Measurements from ENCODE around the gene CSGALNACT2. TPM values are rescaled to one million over a fixed set of nuclear protein-coding genes. Genes with fewer than 3 reads are reported as not detected.

The CSGALNACT2 gene
- total and polyA plus RNA-seq, 10 of the 15 experiments (the other 5 are each of a cell fraction or from before 2014, with no cell fraction given), result 2.5 to 12.6 (median 8.7) TPM

DNA sequence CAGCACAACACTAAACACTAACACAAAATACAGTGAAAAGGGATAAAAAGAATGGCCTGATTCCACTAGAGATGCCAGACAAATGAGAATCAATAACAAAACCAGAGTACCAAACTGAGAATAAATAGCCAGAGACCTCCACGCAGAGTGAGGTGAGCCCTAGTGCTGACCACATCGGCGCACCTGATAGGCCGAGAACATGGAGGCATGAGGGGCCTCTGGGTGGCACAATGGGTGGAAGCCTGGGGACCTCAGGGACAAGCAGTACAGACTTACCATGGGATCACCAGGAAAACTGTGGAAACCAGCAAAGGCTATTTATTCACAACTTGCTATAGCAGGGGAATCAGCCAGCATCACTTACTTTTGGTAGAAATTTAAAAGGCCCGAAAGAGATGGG lies 1.8 kb upstream of the CSGALNACT2 start (continued):
- TF ChIP-seq, protein P1, sequence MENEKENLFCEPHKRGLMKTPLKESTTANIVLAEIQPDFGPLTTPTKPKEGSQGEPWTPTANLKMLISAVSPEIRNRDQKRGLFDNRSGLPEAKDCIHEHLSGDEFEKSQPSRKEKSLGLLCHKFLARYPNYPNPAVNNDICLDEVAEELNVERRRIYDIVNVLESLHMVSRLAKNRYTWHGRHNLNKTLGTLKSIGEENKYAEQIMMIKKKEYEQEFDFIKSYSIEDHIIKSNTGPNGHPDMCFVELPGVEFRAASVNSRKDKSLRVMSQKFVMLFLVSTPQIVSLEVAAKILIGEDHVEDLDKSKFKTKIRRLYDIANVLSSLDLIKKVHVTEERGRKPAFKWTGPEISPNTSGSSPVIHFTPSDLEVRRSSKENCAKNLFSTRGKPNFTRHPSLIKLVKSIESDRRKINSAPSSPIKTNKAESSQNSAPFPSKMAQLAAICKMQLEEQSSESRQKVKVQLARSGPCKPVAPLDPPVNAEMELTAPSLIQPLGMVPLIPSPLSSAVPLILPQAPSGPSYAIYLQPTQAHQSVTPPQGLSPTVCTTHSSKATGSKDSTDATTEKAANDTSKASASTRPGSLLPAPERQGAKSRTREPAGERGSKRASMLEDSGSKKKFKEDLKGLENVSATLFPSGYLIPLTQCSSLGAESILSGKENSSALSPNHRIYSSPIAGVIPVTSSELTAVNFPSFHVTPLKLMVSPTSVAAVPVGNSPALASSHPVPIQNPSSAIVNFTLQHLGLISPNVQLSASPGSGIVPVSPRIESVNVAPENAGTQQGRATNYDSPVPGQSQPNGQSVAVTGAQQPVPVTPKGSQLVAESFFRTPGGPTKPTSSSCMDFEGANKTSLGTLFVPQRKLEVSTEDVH (IDR thresholded peaks at IDR 0.05; ENCODE audit: low read depth, partially characterized antibody), result no peak
- no peak for TF ChIP-seq MXI1 (IDR thresholded peaks at IDR 0.05; ENCODE audit: low read depth, low read length)
- TF ChIP-seq SREBF1 (IDR thresholded peaks at IDR 0.05; ENCODE audit: low read length), result no peak
- TF ChIP-seq, protein P2, sequence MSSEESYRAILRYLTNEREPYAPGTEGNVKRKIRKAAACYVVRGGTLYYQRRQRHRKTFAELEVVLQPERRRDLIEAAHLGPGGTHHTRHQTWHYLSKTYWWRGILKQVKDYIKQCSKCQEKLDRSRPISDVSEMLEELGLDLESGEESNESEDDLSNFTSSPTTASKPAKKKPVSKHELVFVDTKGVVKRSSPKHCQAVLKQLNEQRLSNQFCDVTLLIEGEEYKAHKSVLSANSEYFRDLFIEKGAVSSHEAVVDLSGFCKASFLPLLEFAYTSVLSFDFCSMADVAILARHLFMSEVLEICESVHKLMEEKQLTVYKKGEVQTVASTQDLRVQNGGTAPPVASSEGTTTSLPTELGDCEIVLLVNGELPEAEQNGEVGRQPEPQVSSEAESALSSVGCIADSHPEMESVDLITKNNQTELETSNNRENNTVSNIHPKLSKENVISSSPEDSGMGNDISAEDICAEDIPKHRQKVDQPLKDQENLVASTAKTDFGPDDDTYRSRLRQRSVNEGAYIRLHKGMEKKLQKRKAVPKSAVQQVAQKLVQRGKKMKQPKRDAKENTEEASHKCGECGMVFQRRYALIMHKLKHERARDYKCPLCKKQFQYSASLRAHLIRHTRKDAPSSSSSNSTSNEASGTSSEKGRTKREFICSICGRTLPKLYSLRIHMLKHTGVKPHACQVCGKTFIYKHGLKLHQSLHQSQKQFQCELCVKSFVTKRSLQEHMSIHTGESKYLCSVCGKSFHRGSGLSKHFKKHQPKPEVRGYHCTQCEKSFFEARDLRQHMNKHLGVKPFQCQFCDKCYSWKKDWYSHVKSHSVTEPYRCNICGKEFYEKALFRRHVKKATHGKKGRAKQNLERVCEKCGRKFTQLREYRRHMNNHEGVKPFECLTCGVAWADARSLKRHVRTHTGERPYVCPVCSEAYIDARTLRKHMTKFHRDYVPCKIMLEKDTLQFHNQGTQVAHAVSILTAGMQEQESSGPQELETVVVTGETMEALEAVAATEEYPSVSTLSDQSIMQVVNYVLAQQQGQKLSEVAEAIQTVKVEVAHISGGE (CRISPR knock-in tag; IDR thresholded peaks at IDR 0.05), result no peak
- no peak for TF ChIP-seq NR2C2 (IDR thresholded peaks at IDR 0.05; ENCODE audit: borderline replicate concordance, control insufficient read depth, insufficient read length, low read depth)
- TF ChIP-seq RFX5 (IDR thresholded peaks at IDR 0.05; ENCODE audit: low read depth, low read length), result no peak
- TF ChIP-seq SMARCA5 (IDR thresholded peaks at IDR 0.05), result no peak
